GM12878 (cell line): ENCODE measurements around the gene C5. TPM values are rescaled to one million over a fixed set of nuclear protein-coding genes. Genes with fewer than 3 reads are reported as not detected.

Experiments
- ATF2 ChIP-seq: IDR thresholded peaks from 2 replicates; pipeline ENCODE4 v1.6.1; 2012; ENCODE audit warnings: low read length, inconsistent platforms
- BRCA1 ChIP-seq: IDR thresholded peaks from 2 replicates; pipeline ENCODE4 v1.6.1; 2011; ENCODE audit warnings: low read depth, low read length, improper control_type of control experiment
- CHD1 ChIP-seq: IDR thresholded peaks from 2 replicates; pipeline ENCODE4 v1.6.1; 2012; ENCODE audit warnings: low read depth, low read length, improper control_type of control experiment
- E2F4 ChIP-seq: IDR thresholded peaks from 2 replicates; pipeline ENCODE4 v1.6.1; 2012; ENCODE audit warnings: low read depth, low read length, improper control_type of control experiment
- EGR1 ChIP-seq, 2 experiments: IDR thresholded peaks; 1 replicate in 1 of 2; 2 replicates in 1 of 2; pipeline ENCODE4 v1.6.1; 2011 to 2012; ENCODE audit warnings: low read depth in 2 of 2, low read length in 2 of 2, borderline replicate concordance in 1 of 2, mild to moderate bottlenecking in 1 of 2, moderate library complexity in 1 of 2
- GATAD2B ChIP-seq: fragments of 450-650 bp; conservative IDR thresholded peaks from 2 replicates; pipeline ENCODE4 v1.6.1; 2017; ENCODE audit warnings: low read depth, mild to moderate bottlenecking, moderate library complexity
- IKZF1 ChIP-seq: fragments of 450-650 bp; conservative IDR thresholded peaks from 2 replicates; pipeline ENCODE4 v1.6.1; 2017; ENCODE audit warnings: antibody characterized with exemption, mild to moderate bottlenecking
- RAD21 ChIP-seq: IDR thresholded peaks from 2 replicates; pipeline ENCODE4 v1.6.1; 2011; ENCODE audit warnings: mild to moderate bottlenecking, low read depth, low read length, moderate library complexity; ENCODE audit not compliant: insufficient read depth
- TARDBP ChIP-seq: IDR thresholded peaks from 2 replicates; pipeline ENCODE4 v1.6.1; 2016; ENCODE audit warnings: borderline replicate concordance
- TCF7 ChIP-seq: IDR thresholded peaks from 2 replicates; pipeline ENCODE4 v1.6.1; 2014; ENCODE audit warnings: antibody characterized with exemption, borderline replicate concordance
- ZBED1 ChIP-seq: IDR thresholded peaks from 2 replicates; pipeline ENCODE4 v1.6.1; 2016; ENCODE audit warnings: borderline replicate concordance
- ZBTB40 ChIP-seq: fragments of 450-650 bp; IDR thresholded peaks from 2 replicates; pipeline ENCODE4 v1.6.1; 2016; ENCODE audit warnings: mild to moderate bottlenecking, moderate library complexity, borderline replicate concordance
- ZNF24 ChIP-seq: fragments of 450-650 bp; IDR thresholded peaks from 2 replicates; pipeline ENCODE4 v1.6.1; 2017; ENCODE audit warnings: antibody characterized with exemption, mild to moderate bottlenecking
- ZNF384 ChIP-seq: IDR thresholded peaks from 2 replicates; pipeline ENCODE4 v1.6.1; 2012; ENCODE audit warnings: low read depth, mild to moderate bottlenecking, low read length, improper control_type of control experiment, borderline replicate concordance
- ZSCAN29 ChIP-seq: fragments of 450-650 bp; IDR thresholded peaks from 2 replicates; pipeline ENCODE4 v1.6.1; 2017; ENCODE audit warnings: mild to moderate bottlenecking, moderate library complexity
- polyA plus RNA-seq, 11 experiments: library from polyadenylated mRNA; depleted of rRNA in 4 of 11; unstranded in 6 of 11; stranded (reverse) in 5 of 11; fragments of >200 nt; fragmentation: Nextera tagmentation in 4 of 11; fragmentation: Illumina TruSeq in 1 of 11; extraction: Ambion mirVana in 4 of 11; extraction: Trizol in 1 of 11; gene quantifications; 1 replicate in 1 of 11; 2 replicates in 10 of 11; pipeline versions ENCODE4 v1.2.1 to v1.2.3, GENCODE V29; 2011 to 2016; ENCODE audit warnings: inconsistent platforms in 2 of 11, missing spikeins in 2 of 11, low read depth in 1 of 11
- total RNA-seq, 4 experiments: library from RNA; depleted of rRNA in 3 of 4; stranded (reverse); fragments of >200 nt in 3 of 4; fragmentation: Illumina TruSeq in 1 of 4; extraction: Trizol in 1 of 4; gene quantifications; 2 replicates each; pipeline versions ENCODE4 v1.2.1 to v1.2.3, GENCODE V29; 2013 to 2021
- TF ChIP-seq, protein P1 (sequence below): IDR thresholded peaks from 2 replicates; pipeline ENCODE4 v1.6.1; 2012; ENCODE audit warnings: mild to moderate bottlenecking, low read depth, low read length
- TF ChIP-seq, protein P2 (sequence below): IDR thresholded peaks from 2 replicates; pipeline ENCODE4 v1.6.1; 2011; ENCODE audit warnings: low read depth, low read length, improper control_type of control experiment, borderline replicate concordance
- TF ChIP-seq, protein P3 (sequence below): IDR thresholded peaks from 2 replicates; pipeline ENCODE4 v1.6.1; 2011; ENCODE audit warnings: low read depth, mild to moderate bottlenecking, low read length, moderate library complexity, borderline replicate concordance; ENCODE audit errors: extremely low read depth

C5 gene
- total and polyA plus RNA-seq, 10 of the 15 experiments (the other 5 are each of a cell fraction or from before 2014, with no cell fraction given), result 0.39 to 2.2 (median 1.2) TPM

- TF ChIP-seq TCF7 (no peak), ZBTB40 (no peak), ZNF24 (no peak), E2F4 (no peak), EGR1 (IDR thresholded peaks at IDR 0.05; ENCODE audit: borderline replicate concordance in 1 of 2, low read depth in 2 of 2, low read length in 2 of 2) (no peak), GATAD2B (no peak), TARDBP (no peak), BRCA1 (no peak), ZSCAN29 (peak; percentile 42; the same call in 1 of the 2 replicates), ZBED1 (no peak), RAD21 (no peak), IKZF1 (no peak), ZNF384 (no peak), CHD1 (no peak), ATF2 (no peak)
- TF ChIP-seq, protein P1, sequence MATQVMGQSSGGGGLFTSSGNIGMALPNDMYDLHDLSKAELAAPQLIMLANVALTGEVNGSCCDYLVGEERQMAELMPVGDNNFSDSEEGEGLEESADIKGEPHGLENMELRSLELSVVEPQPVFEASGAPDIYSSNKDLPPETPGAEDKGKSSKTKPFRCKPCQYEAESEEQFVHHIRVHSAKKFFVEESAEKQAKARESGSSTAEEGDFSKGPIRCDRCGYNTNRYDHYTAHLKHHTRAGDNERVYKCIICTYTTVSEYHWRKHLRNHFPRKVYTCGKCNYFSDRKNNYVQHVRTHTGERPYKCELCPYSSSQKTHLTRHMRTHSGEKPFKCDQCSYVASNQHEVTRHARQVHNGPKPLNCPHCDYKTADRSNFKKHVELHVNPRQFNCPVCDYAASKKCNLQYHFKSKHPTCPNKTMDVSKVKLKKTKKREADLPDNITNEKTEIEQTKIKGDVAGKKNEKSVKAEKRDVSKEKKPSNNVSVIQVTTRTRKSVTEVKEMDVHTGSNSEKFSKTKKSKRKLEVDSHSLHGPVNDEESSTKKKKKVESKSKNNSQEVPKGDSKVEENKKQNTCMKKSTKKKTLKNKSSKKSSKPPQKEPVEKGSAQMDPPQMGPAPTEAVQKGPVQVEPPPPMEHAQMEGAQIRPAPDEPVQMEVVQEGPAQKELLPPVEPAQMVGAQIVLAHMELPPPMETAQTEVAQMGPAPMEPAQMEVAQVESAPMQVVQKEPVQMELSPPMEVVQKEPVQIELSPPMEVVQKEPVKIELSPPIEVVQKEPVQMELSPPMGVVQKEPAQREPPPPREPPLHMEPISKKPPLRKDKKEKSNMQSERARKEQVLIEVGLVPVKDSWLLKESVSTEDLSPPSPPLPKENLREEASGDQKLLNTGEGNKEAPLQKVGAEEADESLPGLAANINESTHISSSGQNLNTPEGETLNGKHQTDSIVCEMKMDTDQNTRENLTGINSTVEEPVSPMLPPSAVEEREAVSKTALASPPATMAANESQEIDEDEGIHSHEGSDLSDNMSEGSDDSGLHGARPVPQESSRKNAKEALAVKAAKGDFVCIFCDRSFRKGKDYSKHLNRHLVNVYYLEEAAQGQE, result no peak
- TF ChIP-seq, protein P2, sequence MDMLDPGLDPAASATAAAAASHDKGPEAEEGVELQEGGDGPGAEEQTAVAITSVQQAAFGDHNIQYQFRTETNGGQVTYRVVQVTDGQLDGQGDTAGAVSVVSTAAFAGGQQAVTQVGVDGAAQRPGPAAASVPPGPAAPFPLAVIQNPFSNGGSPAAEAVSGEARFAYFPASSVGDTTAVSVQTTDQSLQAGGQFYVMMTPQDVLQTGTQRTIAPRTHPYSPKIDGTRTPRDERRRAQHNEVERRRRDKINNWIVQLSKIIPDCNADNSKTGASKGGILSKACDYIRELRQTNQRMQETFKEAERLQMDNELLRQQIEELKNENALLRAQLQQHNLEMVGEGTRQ, result no peak
- TF ChIP-seq, protein P3, sequence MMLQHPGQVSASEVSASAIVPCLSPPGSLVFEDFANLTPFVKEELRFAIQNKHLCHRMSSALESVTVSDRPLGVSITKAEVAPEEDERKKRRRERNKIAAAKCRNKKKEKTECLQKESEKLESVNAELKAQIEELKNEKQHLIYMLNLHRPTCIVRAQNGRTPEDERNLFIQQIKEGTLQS, result no peak
Observed at GRCh38 chr9:120927269-120928014, 122.6 kb downstream of the C5 start (continued).
